ENCODE measurements around the gene ZFTA.

DNA sequence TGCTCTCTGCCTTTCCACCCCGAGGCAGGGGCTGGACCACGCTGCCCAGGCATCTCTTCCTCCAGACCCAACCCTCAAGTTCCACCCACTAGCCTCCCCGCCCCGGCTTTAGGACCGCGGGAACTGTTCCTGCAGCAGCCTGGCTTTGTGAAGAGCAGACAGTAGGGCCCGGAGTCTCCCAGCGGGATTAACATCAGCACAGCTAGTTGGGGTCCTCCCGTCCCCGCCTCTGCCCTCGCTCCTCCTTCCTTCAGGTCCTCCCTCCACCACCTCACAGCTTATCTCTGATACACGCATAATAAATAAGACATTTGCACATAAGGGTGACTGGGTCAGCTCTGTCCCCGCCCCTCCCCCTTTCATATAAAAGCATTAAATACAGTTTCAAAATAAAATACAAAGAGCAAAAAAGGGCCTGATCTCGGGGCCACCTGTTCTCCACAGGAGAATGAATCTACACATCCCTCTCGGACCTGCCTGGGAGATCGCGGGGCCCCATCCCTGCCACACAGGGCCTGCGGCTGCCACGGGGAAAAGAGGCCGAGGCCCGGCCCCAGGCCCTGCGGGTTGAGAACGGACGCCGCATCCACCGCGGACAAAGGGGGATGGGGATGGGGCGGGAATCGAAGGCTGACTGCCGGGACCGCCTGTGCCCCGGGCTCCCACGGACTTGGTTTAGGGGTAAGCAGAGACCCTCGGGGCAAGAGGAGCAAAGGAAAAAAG is 6.5 kb downstream of the ZFTA start:
- no peak for TF ChIP-seq CTCF (IDR thresholded peaks at IDR 0.05)
- TF ChIP-seq POLR2A (IDR thresholded peaks at IDR 0.05): no peak
